ENCODE results near the gene GNG4.

GNG4 gene

GRCh38 chr1:235527196-235527814 lies 122.3 kb downstream of the GNG4 start:
- no peak for DNase-seq (ENCODE audit: low spot score)

- no peak for DNase-seq (ENCODE audit: low spot score)
Measured at GRCh38 chr1:235525314-235525713, 124.3 kb downstream of the GNG4 start.

- no peak for DNase-seq (ENCODE audit: low spot score)
Measured at GRCh38 chr1:235516862-235517446, 132.6 kb downstream of the GNG4 start.

GRCh38 chr1:235515844-235516512 lies 133.6 kb downstream of the GNG4 start:
- no peak for DNase-seq (ENCODE audit: low spot score)

- peak; percentile 67 for DNase-seq (ENCODE audit: low spot score)
Measured at GRCh38 chr1:235513495-235514366, 135.9 kb downstream of the GNG4 start.

- DNase-seq (ENCODE audit: low spot score), result no peak
Measured at GRCh38 chr1:235511470-235512240, 137.9 kb downstream of the GNG4 start.

- no peak for DNase-seq (ENCODE audit: low spot score)
Measured at GRCh38 chr1:235510823-235511222, 138.8 kb downstream of the GNG4 start.

- DNase-seq (ENCODE audit: low spot score), result no peak
Measured at GRCh38 chr1:235507623-235508022, 142.0 kb downstream of the GNG4 start.

- DNase-seq (ENCODE audit: low spot score), result peak; percentile 98
Measured at GRCh38 chr1:235504494-235505222, 144.9 kb downstream of the GNG4 start.

GRCh38 chr1:235504122-235504493 lies 145.5 kb downstream of the GNG4 start, which contains the start of gene B3GALNT2:
B3GALNT2 (minus strand) TSS chr1:235504452; CDS start chr1:235504252, 200 bp downstream.
- DNase-seq (ENCODE audit: low spot score), result no peak

GRCh38 chr1:235503403-235504121 lies 146.0 kb downstream of the GNG4 start:
- DNase-seq (ENCODE audit: low spot score), result peak; percentile 50

GRCh38 chr1:235502601-235503402 lies 146.8 kb downstream of the GNG4 start:
- DNase-seq (ENCODE audit: low spot score), result no peak

GRCh38 chr1:235500971-235501540 lies 148.5 kb downstream of the GNG4 start:
- no peak for DNase-seq (ENCODE audit: low spot score)

Measured in AG20443 (cell line).